Pulmonary artery endothelial cell (primary cell): ENCODE data around the gene CHTF18. TPM values are rescaled to one million over a fixed set of nuclear protein-coding genes. Genes with fewer than 3 reads are reported as not detected.

ENCODE experiments used
- DNase-seq: peaks from one replicate; pipeline ENCODE4 v3.0.0-alpha.2; 2011; ENCODE audit warnings: low read depth, low spot score
- total RNA-seq: library from RNA; depleted of rRNA; stranded (reverse); fragments of >200 nt; gene quantifications from 2 replicates; pipeline ENCODE4 v1.2.3, GENCODE V29; 2014

The CHTF18 gene
- total RNA-seq, 1 donor from 2014 or later, result 14.2 TPM

- no peak for DNase-seq
Measured at GRCh38 chr16:844638-845350, 56.4 kb downstream of the CHTF18 start.

DNA sequence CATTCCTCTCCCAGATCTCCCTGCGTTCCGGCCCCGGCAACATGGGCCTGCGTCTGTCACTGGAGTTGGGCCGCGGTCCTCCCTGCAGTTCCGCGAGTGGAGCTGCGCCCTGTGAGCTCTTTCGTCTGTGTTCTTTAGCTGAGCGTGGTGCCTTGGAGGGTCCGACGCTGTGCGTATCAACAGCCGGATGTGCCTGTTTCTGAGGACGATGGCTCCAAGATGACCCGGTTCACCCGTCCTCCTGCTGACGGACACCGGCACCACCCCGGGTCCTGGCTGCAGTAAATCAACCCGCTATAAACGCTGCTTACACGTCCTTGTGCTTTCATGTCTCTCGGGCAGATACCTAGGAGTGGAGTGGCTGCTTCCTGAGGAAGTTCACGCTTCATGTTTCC is 56.9 kb downstream of the CHTF18 start:
- no peak for DNase-seq

DNA sequence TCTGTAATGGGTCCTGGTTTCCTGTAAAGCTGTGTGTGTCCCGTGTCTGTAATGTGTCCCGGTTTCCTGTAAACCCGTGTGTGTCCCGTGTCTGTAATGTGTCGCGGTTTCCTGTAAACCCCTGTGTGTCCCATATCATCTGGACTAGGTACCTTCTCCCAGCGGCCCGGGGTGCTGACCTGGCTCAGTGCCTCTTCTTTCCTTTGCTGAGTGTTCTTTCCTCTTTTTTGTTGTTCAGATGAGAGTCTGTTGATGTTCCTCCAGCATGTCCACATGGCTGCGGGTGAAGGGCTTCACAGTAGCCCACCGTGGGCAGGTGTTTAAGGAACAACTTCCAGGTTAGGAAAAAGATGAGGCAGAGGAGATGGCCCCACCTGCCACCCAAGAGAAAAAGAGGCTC is 58.7 kb downstream of the CHTF18 start:
- DNase-seq, result no peak

Other genes with a start within 250 kb of the CHTF18 start
- gene PRR35, start 228.2 kb upstream of the CHTF18 start, total RNA-seq, result not detected in 2 replicates
- 0.71 and 2.1 TPM in 2 replicates for gene NHLRC4, start 221.6 kb upstream of the CHTF18 start, total RNA-seq
- 21.0 and 24.1 TPM in 2 replicates for gene PIGQ, start 218.7 kb upstream of the CHTF18 start, total RNA-seq
- 11.9 and 12.9 TPM in 2 replicates for gene RAB40C, start 198.6 kb upstream of the CHTF18 start, total RNA-seq
- gene WFIKKN1, start 157.6 kb upstream of the CHTF18 start, total RNA-seq, result 0.07 TPM in 2 replicates
- 61.9 and 101 TPM in 2 replicates for gene METTL26, start 152.3 kb upstream of the CHTF18 start, total RNA-seq
- gene MCRIP2, start 146.8 kb upstream of the CHTF18 start, total RNA-seq, result 14.2 and 22.3 TPM in 2 replicates
- 10.7 and 14.8 TPM in 2 replicates for gene WDR90, start 139.3 kb upstream of the CHTF18 start, total RNA-seq
- 36.0 and 37.2 TPM in 2 replicates for gene RHOT2, start 120.5 kb upstream of the CHTF18 start, total RNA-seq
- gene RHBDL1, start 112.9 kb upstream of the CHTF18 start, total RNA-seq, result 0.71 and 0.73 TPM in 2 replicates
- 131 and 146 TPM in 2 replicates for gene STUB1, start 108.2 kb upstream of the CHTF18 start, total RNA-seq
- gene JMJD8, start 104.3 kb upstream of the CHTF18 start, total RNA-seq, result 28.8 and 30.9 TPM in 2 replicates
- gene WDR24, start 98.2 kb upstream of the CHTF18 start, total RNA-seq, result 4.0 and 4.7 TPM in 2 replicates
- 0.04 and 0.20 TPM in 2 replicates for gene FBXL16, start 82.8 kb upstream of the CHTF18 start, total RNA-seq
- 30.9 and 68.3 TPM in 2 replicates for gene METRN, start 73.5 kb upstream of the CHTF18 start, total RNA-seq
- 23.1 and 28.8 TPM in 2 replicates for gene ANTKMT, start 67.5 kb upstream of the CHTF18 start, total RNA-seq
- gene CCDC78, start 62.2 kb upstream of the CHTF18 start, total RNA-seq, result 1.3 and 1.4 TPM in 2 replicates
- 6.4 and 17.6 TPM in 2 replicates for gene HAGHL, start 61.5 kb upstream of the CHTF18 start, total RNA-seq
- 32.9 and 48.5 TPM in 2 replicates for gene CIAO3, start 47.6 kb upstream of the CHTF18 start, total RNA-seq
- not detected in 2 replicates for gene MSLN, start 27.9 kb upstream of the CHTF18 start, total RNA-seq
- 41.9 and 45.0 TPM in 2 replicates for gene RPUSD1, start 239 bp upstream of the CHTF18 start, total RNA-seq
- gene GNG13, start 12.1 kb downstream of the CHTF18 start, total RNA-seq, result not detected in 2 replicates
- gene LMF1, start 182.4 kb downstream of the CHTF18 start, total RNA-seq, result 8.2 and 12.9 TPM in 2 replicates
- 0.25 and 0.99 TPM in 2 replicates for gene SOX8, start 193.2 kb downstream of the CHTF18 start, total RNA-seq